ENCODE data around the gene CAPN14. TPM values are rescaled to one million over a fixed set of nuclear protein-coding genes. Genes with fewer than 3 reads are reported as not detected.

The CAPN14 gene
- total RNA-seq, 4 donors from 2014 or later: 124 to 316 (median 198) TPM

- WGBS, 2 donors: 90 to 100% methylated on average over 1 to 2 of the region's 4 CpGs
Observed at GRCh38 chr2:31171142-31171541, 46.2 kb downstream of the CAPN14 start.

GRCh38 chr2:31170071-31170698 lies 47.1 kb downstream of the CAPN14 start:
- TF ChIP-seq POLR2A (IDR thresholded peaks at IDR 0.05): no peak
- peak in 5 of 6 experiments; percentile 84 to 90 (median 87) for TF ChIP-seq CTCF (IDR thresholded peaks at IDR 0.05)
- no peak for DNase-seq
- Histone ChIP-seq H3K27me3 (peaks cover 0 to 6% (median 0%) of the 10 kb centered on the region in 4 donors), H3K4me3 (no peak overlapping the region), H3K36me3 (peaks cover 0 to 9% (median 0%) of the 10 kb centered on the region in 3 donors), H3K9me3 (no peaks in the 10 kb centered on the region), H3K27ac (no peak overlapping the region), H3K4me1 (no peaks in the 10 kb centered on the region)
- intact Hi-C loops (cut with DNase I): loop anchor here (5.0 kb wide), 1 partner anchor 458 kb away; no protein-coding TSS in a partner anchor
- WGBS, 2 donors: 0% methylated on average over 3 of the region's 4 CpGs

More at GRCh38 chr2:31171142-31171541, 46.2 kb downstream of the CAPN14 start:
- no peak overlapping the region for H3K4me3 ChIP-seq
- no peak overlapping the region for H3K27ac ChIP-seq
- H3K27me3 ChIP-seq: peaks cover 0 to 4% (median 0%) of the 10 kb centered on the region in 4 donors
- intact Hi-C loops (cut with DNase I): loop anchor here (5.0 kb wide), 1 partner anchor 459 kb away; no protein-coding TSS in a partner anchor
- H3K36me3 ChIP-seq: peaks cover 0 to 9% (median 0%) of the 10 kb centered on the region in 3 donors
- H3K9me3 ChIP-seq: no peaks in the 10 kb centered on the region
- no peak for DNase-seq
- H3K4me1 ChIP-seq: no peaks in the 10 kb centered on the region
- TF ChIP-seq CTCF (IDR thresholded peaks at IDR 0.05) (no peak), POLR2A (IDR thresholded peaks at IDR 0.05) (no peak)

- no peaks in the 10 kb centered on the region for H3K36me3 ChIP-seq
- no peaks in the 10 kb centered on the region for H3K9me3 ChIP-seq
- no peak for DNase-seq
- 80 to 100% methylated on average over 1 to 3 of the region's 6 CpGs for WGBS, 2 donors
- peaks cover 0 to 6% (median 0%) of the 10 kb centered on the region in 4 donors for H3K27me3 ChIP-seq
- no peak overlapping the region for H3K27ac ChIP-seq
- H3K4me3 ChIP-seq: no peak overlapping the region
- TF ChIP-seq CTCF (IDR thresholded peaks at IDR 0.05) (no peak), POLR2A (IDR thresholded peaks at IDR 0.05) (no peak)
- intact Hi-C loops (cut with DNase I): no loop called here
- H3K4me1 ChIP-seq: no peaks in the 10 kb centered on the region
Observed at GRCh38 chr2:31168291-31168690, 49.0 kb downstream of the CAPN14 start.

- Histone ChIP-seq H3K9me3 (no peaks in the 10 kb centered on the region), H3K36me3 (no peaks in the 10 kb centered on the region), H3K4me1 (no peaks in the 10 kb centered on the region), H3K4me3 (no peak overlapping the region), H3K27me3 (peaks cover 0 to 6% (median 0%) of the 10 kb centered on the region in 4 donors), H3K27ac (no peak overlapping the region)
- 64 to 89% methylated on average over 1 of the region's 1 CpG for WGBS, 2 donors
- intact Hi-C loops (cut with DNase I): no loop called here
- DNase-seq: no peak
- TF ChIP-seq POLR2A (IDR thresholded peaks at IDR 0.05) (no peak), CTCF (IDR thresholded peaks at IDR 0.05) (no peak)
Observed at GRCh38 chr2:31166925-31167324, 50.4 kb downstream of the CAPN14 start.

- WGBS, 2 donors: 59 to 61% methylated on average over 6 of the region's 6 CpGs
- DNase-seq: no peak
Observed at GRCh38 chr2:31163011-31163539, 54.2 kb downstream of the CAPN14 start.

More at GRCh38 chr2:31163011-31163539, 54.2 kb downstream of the CAPN14 start:
- Histone ChIP-seq H3K4me3 (no peak overlapping the region), H3K36me3 (no peaks in the 10 kb centered on the region), H3K27me3 (peaks cover 0 to 6% (median 0%) of the 10 kb centered on the region in 4 donors), H3K4me1 (no peaks in the 10 kb centered on the region), H3K27ac (no peak overlapping the region), H3K9me3 (no peaks in the 10 kb centered on the region)
- TF ChIP-seq CTCF (IDR thresholded peaks at IDR 0.05) (no peak), POLR2A (IDR thresholded peaks at IDR 0.05) (no peak)
- intact Hi-C loops (cut with DNase I): no loop called here
